ENCODE results near the gene FAM90A26.
"Not testable (repeated sequence)": the region's sequence is repeated elsewhere in the genome, so short reads cannot be mapped to it uniquely, and the experiment has no call there.

DNA sequence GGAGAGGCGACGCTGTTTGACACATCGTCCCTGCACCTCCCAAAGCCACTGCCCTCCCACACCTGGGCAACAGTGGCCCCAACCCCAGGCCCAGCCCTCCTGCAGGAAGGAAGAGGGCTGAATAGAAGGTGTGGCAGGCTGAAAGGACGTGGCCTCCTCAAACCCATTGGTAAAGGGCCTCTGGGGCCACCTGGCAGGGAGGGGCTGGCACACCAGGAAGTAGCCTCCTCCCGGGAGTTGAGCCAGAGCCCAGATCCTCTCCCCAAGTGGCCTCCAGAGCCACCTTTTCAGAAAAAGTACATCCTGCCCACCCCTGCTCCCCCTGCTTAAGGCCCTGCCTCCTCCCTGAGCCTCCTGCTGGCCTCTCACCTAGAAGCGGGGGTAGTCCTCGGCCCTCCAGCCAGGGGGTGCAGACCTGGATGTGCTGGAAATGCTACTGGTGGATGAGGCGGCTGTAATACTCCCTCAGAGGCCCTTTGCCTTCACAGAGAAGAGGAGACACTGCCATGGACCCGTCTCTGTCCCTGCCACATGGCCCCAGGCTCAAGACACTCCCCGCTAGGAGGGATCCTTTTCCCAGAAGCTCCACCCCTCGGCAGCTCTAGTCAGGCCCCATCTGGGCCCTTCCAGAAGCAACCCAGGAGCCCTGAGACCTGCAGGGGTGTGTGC is at the start of gene FAM90A26:
- not testable (repeated sequence) for TF ChIP-seq EZH2phosphoT487 (IDR thresholded peaks at IDR 0.05; ENCODE audit: borderline replicate concordance, low read depth, low read length)
- TF ChIP-seq, protein P1, sequence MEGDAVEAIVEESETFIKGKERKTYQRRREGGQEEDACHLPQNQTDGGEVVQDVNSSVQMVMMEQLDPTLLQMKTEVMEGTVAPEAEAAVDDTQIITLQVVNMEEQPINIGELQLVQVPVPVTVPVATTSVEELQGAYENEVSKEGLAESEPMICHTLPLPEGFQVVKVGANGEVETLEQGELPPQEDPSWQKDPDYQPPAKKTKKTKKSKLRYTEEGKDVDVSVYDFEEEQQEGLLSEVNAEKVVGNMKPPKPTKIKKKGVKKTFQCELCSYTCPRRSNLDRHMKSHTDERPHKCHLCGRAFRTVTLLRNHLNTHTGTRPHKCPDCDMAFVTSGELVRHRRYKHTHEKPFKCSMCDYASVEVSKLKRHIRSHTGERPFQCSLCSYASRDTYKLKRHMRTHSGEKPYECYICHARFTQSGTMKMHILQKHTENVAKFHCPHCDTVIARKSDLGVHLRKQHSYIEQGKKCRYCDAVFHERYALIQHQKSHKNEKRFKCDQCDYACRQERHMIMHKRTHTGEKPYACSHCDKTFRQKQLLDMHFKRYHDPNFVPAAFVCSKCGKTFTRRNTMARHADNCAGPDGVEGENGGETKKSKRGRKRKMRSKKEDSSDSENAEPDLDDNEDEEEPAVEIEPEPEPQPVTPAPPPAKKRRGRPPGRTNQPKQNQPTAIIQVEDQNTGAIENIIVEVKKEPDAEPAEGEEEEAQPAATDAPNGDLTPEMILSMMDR (conservative IDR thresholded peaks at IDR 0.05; ENCODE audit: low read length) = not testable (repeated sequence)
